Activated CD8-positive, alpha-beta memory T cell treated with anti-CD3 and anti-CD28 coated beads, Interleukin-2, amount 10 ng/mL, durations not matched to agents 7 days and 5 days (primary cell): ENCODE data around the gene LSR. TPM values are rescaled to one million over a fixed set of nuclear protein-coding genes. Genes with fewer than 3 reads are reported as not detected.

Source experiments
- ATAC-seq: fragments of 150-1000 bp; cut with Tn5 transposase; one replicate; pipeline ENCODE4 v1.10.0; 2021; ENCODE audit warnings: moderate library complexity
- CTCF ChIA-PET: fragments of 350-600 bp; sonication (Branson Sonifier 250); formaldehyde crosslinking; loops from one replicate; lab custom pipeline; 2021; ENCODE audit warnings: antibody characterized with exemption; lab: Charles Lee
- DNase-seq: peaks from one replicate; pipeline ENCODE4 v3.0.0-alpha.2; 2020
- H3K27ac Mint-ChIP-seq: one replicate; pipeline ENCODE4 v1.8.0; 2021; ENCODE audit warnings: mild to moderate bottlenecking, mixed read lengths
- H3K27me3 Mint-ChIP-seq: one replicate; pipeline ENCODE4 v1.8.0; 2021; ENCODE audit warnings: mixed read lengths
- H3K36me3 Mint-ChIP-seq: one replicate; pipeline ENCODE4 v1.8.0; 2021; ENCODE audit warnings: mild to moderate bottlenecking, mixed read lengths
- H3K4me1 Mint-ChIP-seq: one replicate; pipeline ENCODE4 v1.8.0; 2021; ENCODE audit warnings: mixed read lengths
- H3K4me3 Mint-ChIP-seq: one replicate; pipeline ENCODE4 v1.8.0; 2021; ENCODE audit warnings: mild to moderate bottlenecking, moderate library complexity, mixed read lengths
- H3K9me3 Mint-ChIP-seq: one replicate; pipeline ENCODE4 v1.8.0; 2022; ENCODE audit warnings: low read depth, mixed read lengths
- total RNA-seq, 2 experiments: library from RNA; stranded (reverse); gene quantifications; one replicate each; pipeline ENCODE4 v1.2.3, GENCODE V29; 2021

Gene LSR
- total RNA-seq, 2 experiments from 2014 or later, result 7.2 to 10.0 TPM

- Mint-ChIP-seq H3K4me3 (no peak overlapping the region), H3K27me3 (peaks cover 9% of the 10 kb centered on the region), H3K9me3 (no peaks in the 10 kb centered on the region), H3K36me3 (no peaks in the 10 kb centered on the region), H3K27ac (no peak overlapping the region), H3K4me1 (peaks cover 2% of the 10 kb centered on the region)
- CTCF ChIA-PET, result interaction anchor here (1.4 kb wide), 1 partner anchor 182 kb away, joined by 3 read pairs; no protein-coding TSS in a partner anchor
- ATAC-seq, result no peak
- DNase-seq, result no peak
Observed at GRCh38 chr19:35313587-35313986, 64.8 kb downstream of the LSR start.

DNA sequence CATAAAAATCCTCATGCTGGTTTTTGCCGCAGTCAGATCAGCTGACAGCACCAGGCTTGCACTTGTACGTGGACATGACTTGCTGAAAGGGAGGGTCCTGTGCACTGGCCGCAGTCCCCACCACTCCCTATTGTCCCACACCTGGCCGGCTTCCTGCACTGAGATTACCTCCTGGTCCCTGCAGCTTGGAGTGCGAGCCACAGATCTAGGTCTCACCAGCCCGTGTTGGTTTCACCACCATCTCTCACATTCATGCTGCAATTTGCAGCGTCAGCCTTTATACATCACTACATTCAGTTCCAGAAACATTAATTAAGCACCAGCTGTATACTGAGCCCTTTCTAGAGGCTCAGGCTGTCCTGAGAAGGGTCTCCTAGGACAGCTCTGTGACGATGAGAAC lies 65.2 kb downstream of the LSR start:
- no peak overlapping the region for H3K27ac Mint-ChIP-seq
- H3K9me3 Mint-ChIP-seq, result no peaks in the 10 kb centered on the region
- H3K4me3 Mint-ChIP-seq, result no peak overlapping the region
- no peak for DNase-seq
- CTCF ChIA-PET, result interaction anchor here (1.4 kb wide), 1 partner anchor 181 kb away, joined by 3 read pairs; no protein-coding TSS in a partner anchor
- peaks cover 6% of the 10 kb centered on the region for H3K27me3 Mint-ChIP-seq
- no peaks in the 10 kb centered on the region for H3K36me3 Mint-ChIP-seq
- no peak for ATAC-seq
- H3K4me1 Mint-ChIP-seq, result peaks cover 7% of the 10 kb centered on the region

- CTCF ChIA-PET, result interaction anchor here (1.4 kb wide), 1 partner anchor 181 kb away, joined by 3 read pairs; no protein-coding TSS in a partner anchor
- no peak overlapping the region for H3K27ac Mint-ChIP-seq
- no peaks in the 10 kb centered on the region for H3K36me3 Mint-ChIP-seq
- H3K27me3 Mint-ChIP-seq, result peaks cover 6% of the 10 kb centered on the region
- H3K9me3 Mint-ChIP-seq, result no peaks in the 10 kb centered on the region
- H3K4me1 Mint-ChIP-seq, result peaks cover 7% of the 10 kb centered on the region
- ATAC-seq (no peak), DNase-seq (no peak)
- no peak overlapping the region for H3K4me3 Mint-ChIP-seq
Observed at GRCh38 chr19:35314858-35315470, 66.2 kb downstream of the LSR start.

GRCh38 chr19:35315883-35316282 lies 67.1 kb downstream of the LSR start:
- ATAC-seq (no peak), DNase-seq (no peak)
- peaks cover 6% of the 10 kb centered on the region for H3K27me3 Mint-ChIP-seq
- no peaks in the 10 kb centered on the region for H3K36me3 Mint-ChIP-seq
- CTCF ChIA-PET, result no interaction called here
- H3K27ac Mint-ChIP-seq, result no peak overlapping the region
- H3K4me1 Mint-ChIP-seq, result peaks cover 7% of the 10 kb centered on the region
- H3K4me3 Mint-ChIP-seq, result no peak overlapping the region
- no peaks in the 10 kb centered on the region for H3K9me3 Mint-ChIP-seq

GRCh38 chr19:35316560-35316959 lies 67.8 kb downstream of the LSR start:
- no peak for DNase-seq
- H3K9me3 Mint-ChIP-seq, result no peaks in the 10 kb centered on the region
- no peak overlapping the region for H3K4me3 Mint-ChIP-seq
- peaks cover 8% of the 10 kb centered on the region for H3K27me3 Mint-ChIP-seq
- H3K36me3 Mint-ChIP-seq, result no peaks in the 10 kb centered on the region
- CTCF ChIA-PET, result no interaction called here
- no peak overlapping the region for H3K27ac Mint-ChIP-seq
- no peak for ATAC-seq
- H3K4me1 Mint-ChIP-seq, result peaks cover 7% of the 10 kb centered on the region

Other genes starting within 250 kb of the LSR start
- gene GRAMD1A, start 248.7 kb upstream of the LSR start, total RNA-seq, result 100 to 1,000 TPM; 109 to 127 TPM
- under 1 TPM; 0.26 to 0.37 TPM for gene SCN1B, start 218.5 kb upstream of the LSR start, total RNA-seq
- not detected for gene HPN, start 207.3 kb upstream of the LSR start, total RNA-seq
- gene FXYD3, start 133.2 kb upstream of the LSR start, total RNA-seq, result not detected
- not detected for gene LGI4, start 113.9 kb upstream of the LSR start, total RNA-seq
- under 1 TPM in 1 of 2 experiments, not detected in 1; 0.61 TPM for gene FXYD1, start 110.2 kb upstream of the LSR start, total RNA-seq
- 1 to 10 TPM; 1.1 to 1.9 TPM for gene FXYD7, start 105.7 kb upstream of the LSR start, total RNA-seq
- gene FXYD5, start 94.3 kb upstream of the LSR start, total RNA-seq, result 100 to 1,000 TPM; 262 to 354 TPM
- not detected for gene FAM187B, start 20.3 kb upstream of the LSR start, total RNA-seq
- gene USF2, start 20.0 kb downstream of the LSR start, total RNA-seq, result 100 to 1,000 TPM; 138 to 154 TPM
- gene HAMP, start 33.5 kb downstream of the LSR start, total RNA-seq, result under 1 TPM; 0.55 to 0.77 TPM
- under 1 TPM in 1 of 2 experiments, not detected in 1; 0.26 TPM for gene MAG, start 43.2 kb downstream of the LSR start, total RNA-seq
- gene CD22, start 80.2 kb downstream of the LSR start, total RNA-seq, result under 1 TPM in 1 of 2 experiments, not detected in 1; 0.41 TPM
- not detected for gene FFAR1, start 98.9 kb downstream of the LSR start, total RNA-seq
- gene FFAR3, start 109.5 kb downstream of the LSR start, total RNA-seq, result not detected
- gene GPR42, start 122.1 kb downstream of the LSR start, total RNA-seq, result under 1 TPM in 1 of 2 experiments, not detected in 1; 0.12 TPM
- not detected for gene FFAR2, start 199.3 kb downstream of the LSR start, total RNA-seq
- gene KRTDAP, start 241.5 kb downstream of the LSR start, total RNA-seq, result not detected